Hindlimb muscle (tissue), 1 donor: ENCODE measurements around the gene SLC6A15. TPM values are rescaled to one million over a fixed set of nuclear protein-coding genes. Genes with fewer than 3 reads are reported as not detected.

Experiments
- polyA plus RNA-seq: library from polyadenylated mRNA; unstranded; fragments of 120-200 nt; gene quantifications from one replicate; pipeline ENCODE4 v1.2.1, GENCODE V29; 2013; ENCODE audit not compliant: insufficient read length

The SLC6A15 gene
- polyA plus RNA-seq, 1 donor = 2.9 TPM

Other genes starting within 250 kb of the SLC6A15 start
- gene TSPAN19, start 123.5 kb upstream of the SLC6A15 start, polyA plus RNA-seq = not detected
- gene LRRIQ1, start 123.6 kb upstream of the SLC6A15 start, polyA plus RNA-seq = 0.27 TPM